ENCODE results near the gene CDH16.
"Not testable (repeated sequence)": the region's sequence is repeated elsewhere in the genome, so short reads cannot be mapped to it uniquely, and the experiment has no call there.

CDH16 gene, protein sequence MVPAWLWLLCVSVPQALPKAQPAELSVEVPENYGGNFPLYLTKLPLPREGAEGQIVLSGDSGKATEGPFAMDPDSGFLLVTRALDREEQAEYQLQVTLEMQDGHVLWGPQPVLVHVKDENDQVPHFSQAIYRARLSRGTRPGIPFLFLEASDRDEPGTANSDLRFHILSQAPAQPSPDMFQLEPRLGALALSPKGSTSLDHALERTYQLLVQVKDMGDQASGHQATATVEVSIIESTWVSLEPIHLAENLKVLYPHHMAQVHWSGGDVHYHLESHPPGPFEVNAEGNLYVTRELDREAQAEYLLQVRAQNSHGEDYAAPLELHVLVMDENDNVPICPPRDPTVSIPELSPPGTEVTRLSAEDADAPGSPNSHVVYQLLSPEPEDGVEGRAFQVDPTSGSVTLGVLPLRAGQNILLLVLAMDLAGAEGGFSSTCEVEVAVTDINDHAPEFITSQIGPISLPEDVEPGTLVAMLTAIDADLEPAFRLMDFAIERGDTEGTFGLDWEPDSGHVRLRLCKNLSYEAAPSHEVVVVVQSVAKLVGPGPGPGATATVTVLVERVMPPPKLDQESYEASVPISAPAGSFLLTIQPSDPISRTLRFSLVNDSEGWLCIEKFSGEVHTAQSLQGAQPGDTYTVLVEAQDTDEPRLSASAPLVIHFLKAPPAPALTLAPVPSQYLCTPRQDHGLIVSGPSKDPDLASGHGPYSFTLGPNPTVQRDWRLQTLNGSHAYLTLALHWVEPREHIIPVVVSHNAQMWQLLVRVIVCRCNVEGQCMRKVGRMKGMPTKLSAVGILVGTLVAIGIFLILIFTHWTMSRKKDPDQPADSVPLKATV

DNA sequence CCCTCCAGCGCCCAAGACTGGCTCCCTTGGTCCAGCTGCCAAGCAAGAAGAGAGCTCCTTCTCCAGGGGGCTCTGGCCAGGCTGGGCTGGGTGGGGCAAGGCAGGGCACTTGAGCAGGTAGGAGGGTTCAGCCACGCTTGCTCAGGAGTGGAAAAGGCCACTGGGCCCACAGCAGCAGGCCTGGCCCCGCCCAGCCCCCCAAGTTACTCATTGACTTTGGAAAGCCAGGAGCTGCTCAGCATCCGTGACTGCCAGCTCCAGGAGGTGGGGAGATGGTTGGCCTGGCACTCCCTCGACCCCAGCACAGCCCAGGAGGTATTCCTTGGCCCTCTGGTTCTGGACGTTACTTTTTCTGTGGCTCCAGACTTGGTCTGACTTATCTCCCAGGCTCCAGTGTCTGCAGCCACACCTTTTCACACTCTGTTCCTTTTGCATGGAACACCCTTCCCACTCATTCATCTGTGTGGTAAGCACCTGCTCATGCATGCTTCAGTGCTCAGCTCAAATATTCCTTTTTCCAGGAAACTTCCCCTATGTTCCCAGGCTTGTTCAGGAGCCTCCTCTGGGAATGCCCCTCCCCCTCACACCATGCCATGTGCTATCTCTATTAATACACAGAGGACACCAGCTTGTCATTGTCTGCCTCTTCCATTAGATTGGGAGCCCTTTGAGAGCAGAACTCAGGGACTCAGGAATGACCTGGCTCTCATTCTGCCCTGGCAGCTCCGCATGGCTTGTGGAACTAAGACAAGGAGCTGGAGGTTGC, at the start of gene CDH16:
CDH16 (minus strand) TSS at position 83 of the 766 bp plus-strand sequence. CDS start 820 bp downstream, outside the sequence.
- no peak for DNase-seq (ENCODE audit: low read depth)

DNA sequence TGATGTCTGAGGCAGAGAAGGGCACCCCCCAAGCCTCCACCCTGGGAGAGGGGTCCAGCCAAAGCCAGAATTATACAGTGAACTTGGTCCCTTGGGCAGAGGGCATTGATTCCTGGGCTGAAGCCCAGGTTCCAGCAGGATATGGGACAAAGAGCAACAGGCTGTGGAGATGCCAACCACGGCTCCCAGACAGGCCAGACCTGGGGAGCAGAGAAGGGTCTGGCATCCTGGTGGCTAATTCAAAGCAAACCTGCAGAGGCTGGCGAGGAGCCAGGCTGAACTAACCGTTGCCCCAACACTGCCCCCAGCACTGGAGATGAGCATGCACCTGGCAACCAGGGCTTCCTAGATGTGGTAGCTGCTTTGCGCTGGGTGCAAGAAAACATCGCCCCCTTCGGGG, 45.4 kb upstream of the CDH16 start:
- no peak for DNase-seq (ENCODE audit: low read depth)

DNA sequence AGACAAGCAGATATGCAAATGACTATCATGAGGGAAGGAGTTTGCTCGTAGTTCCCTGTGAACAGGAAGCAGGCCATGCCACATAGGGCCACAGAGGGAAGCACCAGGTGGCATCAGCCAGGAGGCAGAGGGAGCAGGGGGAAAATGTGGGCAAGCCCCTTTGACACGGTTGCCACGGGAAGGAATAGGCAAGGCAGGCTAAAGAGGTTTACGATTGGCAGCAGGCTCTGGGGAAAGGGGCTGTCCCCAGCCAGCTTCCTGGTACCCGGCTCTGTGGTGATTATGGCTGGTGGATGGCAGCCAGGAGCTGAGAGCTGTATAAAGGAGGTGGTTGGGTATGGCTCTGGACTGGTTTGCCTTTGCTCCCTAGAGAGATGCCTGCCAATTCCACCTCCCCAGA, 43.2 kb upstream of the CDH16 start:
- no peak for DNase-seq (ENCODE audit: low read depth)

DNA sequence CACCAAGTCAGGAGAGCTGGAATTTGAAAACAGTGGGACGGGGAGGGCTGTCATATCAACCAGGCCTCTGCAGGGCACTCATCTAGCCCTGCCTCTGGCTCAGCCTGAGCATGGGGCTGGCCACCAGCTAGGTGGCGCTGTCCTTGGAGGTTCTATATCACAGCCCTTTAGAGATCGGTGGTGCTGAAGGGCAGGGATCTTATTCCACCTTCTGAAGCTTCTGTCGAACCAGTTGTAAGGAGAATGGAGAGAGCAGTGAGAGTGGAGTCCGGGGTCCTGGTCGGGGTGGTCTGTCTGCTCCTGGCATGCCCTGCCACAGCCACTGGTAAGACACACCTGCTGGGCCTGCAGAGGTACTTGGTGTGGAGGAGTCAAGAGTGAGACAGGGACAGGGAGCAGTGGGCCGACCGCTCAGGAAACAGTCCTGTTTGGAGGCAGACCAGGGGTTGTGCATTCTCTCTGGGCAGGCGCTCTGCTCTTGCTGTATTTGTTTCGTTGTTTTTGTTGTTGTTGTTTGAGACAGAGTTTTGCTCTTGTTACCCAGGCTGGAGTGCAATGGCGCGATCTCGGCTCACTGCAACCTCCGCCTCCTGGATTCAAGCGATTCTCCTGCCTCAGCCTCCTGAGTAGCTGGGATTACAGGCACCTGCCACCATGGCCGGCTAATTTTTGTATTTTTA, 42.5 kb upstream of the CDH16 start, which contains the start of gene CES3:
CES3 (plus strand) TSS at position 202 of the 680 bp plus-strand sequence; CDS start at position 244, 42 bp downstream.
- peak; percentile 31 for DNase-seq (ENCODE audit: low read depth)

DNA sequence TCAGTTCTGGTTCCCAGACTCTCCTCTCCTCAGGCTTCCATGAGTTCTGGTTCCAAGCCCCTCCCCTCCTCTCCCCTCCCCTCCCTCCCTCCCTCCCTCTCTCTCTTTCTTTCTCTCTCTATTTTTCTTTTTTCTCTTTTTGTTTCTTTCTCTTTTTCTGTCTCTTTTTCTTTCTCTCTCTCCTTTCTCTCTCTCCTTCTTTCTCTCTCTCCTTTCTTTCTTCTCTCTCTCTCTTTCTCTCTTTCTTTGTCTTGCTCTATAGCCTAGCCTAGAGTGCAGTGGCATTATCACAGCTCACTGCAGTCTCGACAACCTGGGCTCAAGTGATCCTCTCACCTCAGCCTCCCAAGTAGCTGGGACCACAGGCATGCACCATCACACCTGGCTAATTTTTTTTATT, 41.6 kb upstream of the CDH16 start:
- DNase-seq (ENCODE audit: low read depth): no peak

DNA sequence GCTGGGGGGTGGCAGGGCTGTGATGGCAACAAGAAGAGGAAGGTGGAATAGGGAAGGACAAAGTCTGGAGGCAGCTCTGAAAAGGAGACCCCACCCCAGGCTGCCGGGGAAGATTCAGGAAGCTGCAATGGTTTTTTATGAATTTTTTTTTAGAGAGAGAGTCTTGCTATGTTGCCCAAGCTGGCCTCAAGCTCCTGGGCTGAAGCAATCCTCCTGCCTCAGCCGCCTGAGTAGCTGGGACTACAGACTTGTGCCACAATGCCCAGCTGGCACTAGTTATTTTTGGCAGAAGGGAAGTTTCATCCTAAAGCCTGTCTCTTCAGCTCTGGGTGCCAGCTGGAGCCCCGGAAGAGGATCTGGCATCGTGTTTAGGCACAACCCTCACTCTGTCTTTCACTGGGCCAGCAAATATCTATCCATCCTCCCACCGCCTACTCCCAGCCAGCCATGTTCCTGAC, 41.0 kb upstream of the CDH16 start:
- no peak for DNase-seq (ENCODE audit: low read depth)

DNA sequence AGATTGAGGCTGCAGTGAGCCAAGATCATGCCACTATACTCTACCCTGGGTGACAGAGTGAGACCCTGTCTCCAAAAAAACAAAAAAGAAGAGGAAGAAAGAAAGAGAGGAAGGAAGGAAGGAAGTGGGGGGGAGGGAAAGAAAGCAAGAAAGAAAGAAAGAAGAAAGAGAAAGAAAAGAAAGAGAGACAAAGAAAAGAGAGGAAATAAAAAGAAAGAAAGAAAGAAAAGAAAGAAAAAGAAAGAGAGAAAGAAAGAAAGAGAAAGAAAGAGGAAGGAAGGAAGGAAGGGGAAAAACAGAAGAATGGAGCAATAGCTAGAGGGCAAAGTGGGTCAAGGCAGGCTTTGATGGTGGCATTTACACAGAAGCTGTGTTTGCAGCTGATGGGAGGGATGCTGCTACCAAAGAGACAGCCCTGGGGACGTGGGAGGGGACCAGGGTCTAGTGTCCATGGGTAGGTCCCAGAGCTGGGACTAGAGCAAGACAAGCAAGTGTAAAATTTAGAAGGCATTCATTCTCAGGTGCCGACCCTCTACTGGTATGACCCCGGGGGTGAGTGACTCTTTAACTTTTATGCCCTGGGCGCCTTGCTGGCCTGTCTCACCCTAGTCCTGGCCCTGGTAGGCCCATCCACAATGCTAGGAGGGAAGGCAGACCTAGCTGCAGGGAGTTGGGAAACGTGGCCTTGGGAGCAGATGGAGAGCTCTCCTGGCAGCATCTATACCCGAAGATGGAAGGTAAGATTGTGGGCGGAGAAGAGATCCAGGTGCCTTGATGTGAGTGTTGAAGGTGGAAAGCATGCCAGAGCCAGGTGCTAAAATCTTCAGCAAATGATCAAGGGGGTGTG, 40.4 kb upstream of the CDH16 start:
- no peak for DNase-seq (ENCODE audit: low read depth)

DNA sequence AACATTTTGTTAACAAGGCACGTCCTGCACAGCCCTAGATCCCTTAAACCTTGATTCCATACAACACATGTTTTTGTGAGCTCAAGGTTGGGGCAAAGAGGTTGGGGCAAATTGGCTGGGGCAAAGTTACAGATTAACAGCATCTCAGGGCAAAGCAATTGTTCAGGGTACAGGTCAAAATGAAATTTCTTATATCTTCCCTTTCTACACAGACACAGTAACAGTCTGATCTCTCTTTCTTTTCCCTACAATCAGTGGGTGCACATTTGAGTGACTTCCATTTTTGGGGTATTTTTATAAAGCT, 37.4 kb upstream of the CDH16 start:
- DNase-seq (ENCODE audit: low read depth): not testable (repeated sequence)

DNA sequence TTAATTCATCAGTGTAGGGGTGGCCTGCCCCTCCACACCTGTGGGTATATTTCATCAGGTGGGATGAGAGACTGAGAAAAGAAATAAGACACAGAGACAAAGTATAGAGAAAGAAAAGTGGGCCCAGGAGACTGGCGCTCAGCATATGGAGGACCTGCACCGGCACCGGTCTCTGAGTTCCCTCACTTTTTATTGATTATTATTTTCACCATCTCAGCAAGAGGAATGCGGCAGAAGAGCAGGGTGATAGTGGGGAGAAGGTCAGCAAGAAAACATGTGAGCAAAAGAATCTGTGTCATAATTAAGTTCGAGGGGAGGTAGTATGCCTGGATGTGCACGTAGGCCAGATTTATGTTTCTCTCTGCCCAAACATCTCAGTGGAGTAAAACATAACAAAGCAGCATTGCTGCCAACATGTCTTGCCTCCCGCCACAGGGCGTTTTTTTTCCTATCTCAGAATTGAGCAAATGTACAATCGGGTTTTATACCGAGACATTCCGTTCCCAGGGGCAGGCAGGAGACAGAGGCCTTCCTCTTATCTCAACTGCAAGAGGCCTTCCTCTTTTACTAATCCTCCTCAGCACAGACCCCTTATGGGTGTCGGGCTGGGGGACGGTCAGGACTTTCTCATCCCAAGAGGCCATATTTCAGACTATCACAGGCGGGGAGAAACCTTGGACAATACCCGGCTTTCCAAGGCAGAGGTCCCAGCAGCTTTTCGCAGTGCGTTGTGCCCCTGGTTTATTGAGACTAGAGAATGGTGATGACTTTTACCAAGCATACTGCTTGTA, 36.9 kb upstream of the CDH16 start:
- DNase-seq (ENCODE audit: low read depth): not testable (repeated sequence)

DNA sequence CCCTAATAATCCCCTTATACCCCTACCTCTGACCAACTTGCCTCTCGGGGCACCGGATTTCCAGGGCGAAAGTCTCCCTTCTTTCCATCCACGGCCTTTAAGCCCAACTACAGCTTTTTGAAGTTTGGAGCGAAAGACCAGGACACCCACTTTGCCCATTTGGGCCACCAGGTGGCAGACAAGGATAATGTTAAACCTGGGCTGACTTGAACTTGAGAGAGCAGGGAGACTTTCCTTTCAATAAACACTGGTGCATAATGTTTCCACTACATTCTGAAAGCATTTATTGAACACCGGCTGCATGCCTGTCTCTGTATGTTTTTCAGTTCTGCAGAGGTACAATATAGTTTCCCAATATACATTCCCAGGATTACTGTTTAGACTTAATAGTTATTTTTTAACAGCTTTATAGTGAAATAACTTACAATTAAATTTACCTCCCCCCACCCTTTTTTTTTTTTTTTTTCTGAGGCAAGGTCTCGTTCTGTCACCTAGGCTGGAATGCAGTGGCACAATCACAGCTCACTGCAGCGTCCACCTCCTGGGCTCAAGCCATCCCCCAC, 35.5 kb upstream of the CDH16 start:
- peak; percentile 61 for DNase-seq (ENCODE audit: low read depth)

DNA sequence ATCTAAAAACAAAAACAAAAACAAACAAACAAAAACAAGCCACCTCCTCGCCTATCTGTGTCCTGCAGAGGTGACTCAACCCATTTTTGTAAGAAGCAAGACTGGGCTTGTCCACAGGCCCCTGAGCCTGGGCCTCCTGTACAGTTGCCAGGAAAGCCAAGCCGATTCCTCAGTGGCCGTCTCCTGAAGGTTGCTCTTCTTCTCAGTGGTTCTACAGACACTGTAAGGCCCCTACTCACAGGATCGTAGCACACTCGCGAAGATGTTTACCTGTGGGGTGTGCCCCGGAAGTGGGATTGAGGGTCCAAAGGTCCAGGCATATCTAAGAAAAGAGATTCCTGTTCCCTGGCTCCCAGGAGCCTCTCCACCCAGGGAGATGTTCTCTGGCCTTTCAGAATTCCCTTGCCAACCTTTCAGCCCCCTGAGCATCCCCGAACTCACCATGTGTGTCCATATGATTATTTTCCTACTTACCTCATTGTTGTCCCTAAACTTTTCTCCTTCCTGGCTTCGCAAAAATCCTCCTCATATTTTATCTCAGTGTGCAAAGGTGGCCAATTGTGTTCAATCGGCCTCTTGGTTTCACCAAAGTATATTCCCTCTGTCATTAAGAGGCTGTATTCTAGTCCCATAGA, 34.9 kb upstream of the CDH16 start:
- no peak for DNase-seq (ENCODE audit: low read depth)

DNA sequence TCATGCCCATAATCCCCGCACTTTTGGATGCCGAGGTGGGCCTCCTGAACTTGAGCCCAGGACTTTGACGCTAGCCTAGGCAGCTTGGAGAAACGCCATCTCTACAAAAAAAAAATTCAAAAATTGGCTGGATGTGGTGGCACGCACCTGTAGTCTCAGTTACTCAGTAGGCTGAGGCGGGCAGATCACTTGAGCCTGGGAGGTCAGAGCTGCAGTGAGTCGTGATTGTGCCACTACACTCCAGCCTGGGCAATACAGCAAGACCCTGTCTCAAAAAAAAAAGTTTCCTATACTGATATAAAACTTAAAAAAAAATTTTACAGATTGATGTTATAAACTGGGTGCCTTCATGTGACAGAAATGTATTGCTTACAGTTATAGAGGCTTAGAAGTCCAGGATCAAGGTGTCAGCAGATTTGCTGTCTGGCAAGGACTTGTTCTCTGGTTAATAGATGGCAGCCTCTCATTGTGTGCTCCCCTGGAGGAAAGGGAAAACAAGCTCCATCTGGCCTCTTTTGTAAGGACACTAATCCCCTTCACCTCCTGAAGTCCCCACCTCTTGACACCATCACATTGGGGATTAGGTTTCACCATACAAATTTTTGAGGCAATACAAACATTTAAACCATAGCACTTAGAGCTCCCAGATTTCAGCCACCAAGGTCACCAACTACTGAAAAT, 33.9 kb upstream of the CDH16 start:
- no peak for DNase-seq (ENCODE audit: low read depth)

DNA sequence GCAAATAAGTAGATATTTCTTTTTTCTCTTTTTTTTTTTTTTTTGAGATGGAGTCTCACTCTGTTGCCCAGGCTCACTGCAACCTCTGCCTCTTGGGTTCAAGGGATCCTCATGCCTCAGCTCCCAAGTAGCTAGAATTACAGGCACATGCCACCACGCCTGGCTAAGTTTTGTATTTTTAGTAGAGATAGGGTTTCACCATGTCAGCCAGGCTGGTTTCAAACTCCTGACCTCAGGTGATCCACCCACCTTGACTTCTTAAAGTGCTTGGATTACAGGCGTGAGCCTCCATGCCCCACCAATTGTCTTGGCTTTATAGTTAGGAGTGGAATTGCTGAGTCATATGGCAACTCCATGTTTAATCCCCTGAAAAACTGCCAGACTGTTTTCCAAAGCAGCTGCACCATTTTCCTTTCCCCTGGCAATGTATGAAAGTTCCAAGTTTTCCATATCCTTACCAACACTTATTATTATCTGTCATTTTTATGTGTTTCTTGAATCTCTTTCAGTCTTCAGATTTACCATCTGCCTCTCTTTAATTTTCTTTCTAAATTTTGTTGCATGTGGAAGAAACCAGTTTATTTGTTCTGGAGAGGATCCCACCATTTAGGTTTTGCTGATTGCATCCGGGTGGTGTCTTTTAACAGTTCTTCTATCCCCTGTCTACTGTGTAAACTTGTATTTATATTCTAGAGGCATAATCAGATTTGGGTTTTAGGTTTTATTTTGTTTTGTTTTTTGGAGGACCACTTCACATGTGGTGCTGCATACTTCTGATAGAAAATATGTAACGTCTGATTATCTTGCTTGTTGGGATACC, 32.5 kb upstream of the CDH16 start:
- no peak for DNase-seq (ENCODE audit: low read depth)

DNA sequence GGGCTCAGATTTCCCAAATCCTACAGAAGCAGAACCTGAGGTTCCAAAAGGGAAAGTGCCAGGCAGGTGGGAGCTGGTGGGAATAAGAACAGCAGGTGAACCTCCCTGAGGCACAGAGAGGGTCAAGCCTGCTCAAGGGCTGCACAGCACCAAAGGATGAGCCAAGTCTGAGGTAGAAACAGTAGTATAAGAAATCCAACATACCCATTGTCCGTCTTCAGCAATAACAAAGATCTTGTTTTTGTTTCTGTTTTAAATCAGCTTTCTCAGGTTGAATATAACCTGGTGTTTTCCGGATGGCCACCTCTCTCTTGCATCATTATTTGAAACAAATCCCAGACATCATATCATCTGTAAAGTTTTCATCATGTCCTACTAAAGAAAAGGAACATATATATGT, 31.8 kb upstream of the CDH16 start:
- no peak for DNase-seq (ENCODE audit: low read depth)

DNA sequence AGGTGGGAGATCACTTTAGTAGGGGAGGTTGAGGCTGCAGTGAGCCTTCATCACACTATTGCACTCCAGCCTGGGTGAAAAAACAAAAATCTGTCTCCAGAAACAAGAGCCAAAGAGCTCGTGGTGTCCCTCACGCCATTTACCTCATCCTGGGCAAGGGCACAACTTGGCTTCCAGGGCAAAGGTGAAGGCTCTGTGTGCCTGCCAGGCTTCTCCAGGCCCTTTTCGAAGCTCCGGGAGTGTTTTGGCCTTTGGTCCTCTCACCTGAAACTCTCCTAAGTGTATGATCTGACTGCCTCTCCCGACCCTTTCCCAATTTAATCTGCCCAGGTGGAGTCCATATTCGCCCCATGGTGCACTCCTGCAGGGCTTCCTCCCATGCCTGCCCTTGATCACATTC, 30.8 kb upstream of the CDH16 start:
- DNase-seq (ENCODE audit: low read depth): no peak

DNA sequence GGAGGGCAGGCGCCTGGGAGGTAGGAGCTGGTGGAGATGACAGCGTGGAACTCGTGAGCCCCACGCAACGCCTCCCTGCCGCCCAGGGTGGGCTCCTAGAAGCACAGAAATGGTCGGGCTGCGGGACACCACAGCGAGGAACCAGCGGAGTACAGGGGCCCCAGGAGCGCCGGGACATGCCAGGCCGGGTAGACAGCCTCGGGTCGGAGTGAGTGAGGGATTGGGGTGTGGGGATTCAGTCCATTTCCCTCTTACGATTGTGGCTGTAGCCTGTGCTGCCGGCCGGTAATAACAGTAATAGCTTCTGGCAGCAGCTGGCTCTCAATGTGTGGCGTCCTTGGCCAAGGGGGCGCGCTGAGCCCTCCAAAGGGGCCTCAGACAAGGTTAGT, 30.1 kb upstream of the CDH16 start:
- no peak for DNase-seq (ENCODE audit: low read depth)

DNA sequence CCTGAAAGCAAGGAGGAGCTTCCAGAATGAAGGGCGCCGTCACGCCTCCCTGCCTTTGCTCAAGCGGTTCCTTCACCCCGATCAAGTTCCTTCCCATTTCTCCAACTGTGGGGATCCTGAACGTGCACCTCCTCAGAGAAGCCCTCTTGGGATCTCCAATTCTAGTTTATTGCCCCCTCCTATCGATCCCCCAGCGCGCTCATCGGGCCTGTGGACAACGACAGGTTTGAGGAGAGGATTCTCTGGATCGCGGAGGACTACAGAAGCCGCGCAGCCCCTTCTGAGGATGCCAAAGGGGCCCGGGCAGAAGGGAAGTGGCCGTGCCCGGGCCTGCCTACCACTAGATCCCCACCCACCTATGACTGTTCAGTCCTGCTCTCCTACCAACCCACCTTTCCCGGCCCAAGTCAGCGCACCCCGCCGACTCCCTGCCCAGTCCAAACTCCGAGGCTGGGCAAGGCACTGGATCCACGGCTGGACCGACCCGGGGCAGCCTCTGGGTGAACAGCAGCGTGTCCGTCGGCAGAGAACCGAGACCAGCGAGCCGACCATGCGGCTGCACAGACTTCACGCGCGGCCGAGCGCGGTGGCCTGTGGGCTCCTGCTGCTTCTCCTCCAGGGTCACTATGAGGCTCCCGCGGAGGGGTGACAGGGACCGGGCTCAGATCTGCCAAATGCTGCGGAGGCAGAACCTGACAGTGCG, 29.6 kb upstream of the CDH16 start:
- DNase-seq (ENCODE audit: low read depth): no peak
